ENCODE measurements around the gene IPMK. TPM values are rescaled to one million over a fixed set of nuclear protein-coding genes. Genes with fewer than 3 reads are reported as not detected.
"Not testable (repeated sequence)": the region's sequence is repeated elsewhere in the genome, so short reads cannot be mapped to it uniquely, and the experiment has no call there.

IPMK gene
- total and polyA plus RNA-seq, 3 experiments from 2014 or later, result 1.6 to 7.6 (median 7.0) TPM

DNA sequence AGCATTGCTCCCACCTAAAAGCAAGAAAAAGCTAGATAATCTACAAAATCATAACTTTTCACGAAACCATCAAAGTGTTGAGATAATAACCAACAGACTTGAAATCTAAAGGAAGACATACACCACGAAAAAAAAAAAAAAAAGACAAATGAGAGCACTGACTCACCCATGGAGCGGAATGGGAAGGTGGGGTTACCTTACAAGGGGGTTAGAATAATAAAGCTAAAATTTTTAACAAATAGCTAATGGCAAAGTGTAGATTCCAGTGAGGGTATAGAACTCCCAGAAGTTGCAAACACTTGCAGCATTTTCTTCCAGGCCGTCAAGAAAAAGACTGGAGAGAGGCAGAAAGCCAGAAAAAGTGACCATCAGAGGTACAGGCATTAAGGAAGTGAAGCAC is 27.2 kb downstream of the IPMK start:
- Histone ChIP-seq H3K27me3 (ENCODE audit: insufficient read depth, low read length, poor library complexity, severe bottlenecking) (no peaks in the 10 kb centered on the region), H3K36me3 (ENCODE audit: insufficient read depth, low read length) (no peaks in the 10 kb centered on the region), H3K4me1 (ENCODE audit: insufficient read depth, low read length) (peaks cover 4% of the 10 kb centered on the region), H3K4me3 (ENCODE audit: low read length) (no peak overlapping the region), H3K9me3 (ENCODE audit: low read length) (no peaks in the 10 kb centered on the region), H3K27ac (ENCODE audit: low read depth, low read length) (no peak overlapping the region)
- Mint-ChIP-seq H3K36me3 (peaks cover 16 to 26% (median 26%) of the 10 kb centered on the region in 3 donors), H3K9me3 (peaks cover 0 to 6% (median 4%) of the 10 kb centered on the region in 5 donors), H3K27ac (peak overlapping the region in 2 of 8 donors; percentile 36 to 72), H3K27me3 (no peaks in the 10 kb centered on the region), H3K4me1 (peaks cover 36 to 50% (median 48%) of the 10 kb centered on the region in 3 donors), H3K4me3 (no peak overlapping the region)
- POLR2A ChIA-PET, result no interaction called here
- CTCF ChIA-PET, result no interaction called here
- DNase-seq, result no peak

- ChIA-PET POLR2A (no interaction called here), CTCF (no interaction called here)
- no peaks in the 10 kb centered on the region for H3K36me3 ChIP-seq (ENCODE audit: insufficient read depth, low read length)
- Mint-ChIP-seq H3K36me3 (peaks cover 23 to 34% (median 34%) of the 10 kb centered on the region in 3 donors), H3K4me1 (peaks cover 33 to 48% (median 46%) of the 10 kb centered on the region in 3 donors), H3K27me3 (no peaks in the 10 kb centered on the region), H3K4me3 (no peak overlapping the region), H3K9me3 (peaks cover 0 to 5% (median 0%) of the 10 kb centered on the region in 5 donors), H3K27ac (peak overlapping the region in 2 of 8 donors; percentile 14 to 48)
- no peaks in the 10 kb centered on the region for H3K27me3 ChIP-seq (ENCODE audit: insufficient read depth, low read length, poor library complexity, severe bottlenecking)
- no peak overlapping the region for H3K27ac ChIP-seq (ENCODE audit: low read depth, low read length)
- H3K4me1 ChIP-seq (ENCODE audit: insufficient read depth, low read length), result peaks cover 4% of the 10 kb centered on the region
- DNase-seq, result no peak
- no peak overlapping the region for H3K4me3 ChIP-seq (ENCODE audit: low read length)
- H3K9me3 ChIP-seq (ENCODE audit: low read length), result no peaks in the 10 kb centered on the region
Observed at GRCh38 chr10:58239561-58240169, 28.0 kb downstream of the IPMK start.

DNA sequence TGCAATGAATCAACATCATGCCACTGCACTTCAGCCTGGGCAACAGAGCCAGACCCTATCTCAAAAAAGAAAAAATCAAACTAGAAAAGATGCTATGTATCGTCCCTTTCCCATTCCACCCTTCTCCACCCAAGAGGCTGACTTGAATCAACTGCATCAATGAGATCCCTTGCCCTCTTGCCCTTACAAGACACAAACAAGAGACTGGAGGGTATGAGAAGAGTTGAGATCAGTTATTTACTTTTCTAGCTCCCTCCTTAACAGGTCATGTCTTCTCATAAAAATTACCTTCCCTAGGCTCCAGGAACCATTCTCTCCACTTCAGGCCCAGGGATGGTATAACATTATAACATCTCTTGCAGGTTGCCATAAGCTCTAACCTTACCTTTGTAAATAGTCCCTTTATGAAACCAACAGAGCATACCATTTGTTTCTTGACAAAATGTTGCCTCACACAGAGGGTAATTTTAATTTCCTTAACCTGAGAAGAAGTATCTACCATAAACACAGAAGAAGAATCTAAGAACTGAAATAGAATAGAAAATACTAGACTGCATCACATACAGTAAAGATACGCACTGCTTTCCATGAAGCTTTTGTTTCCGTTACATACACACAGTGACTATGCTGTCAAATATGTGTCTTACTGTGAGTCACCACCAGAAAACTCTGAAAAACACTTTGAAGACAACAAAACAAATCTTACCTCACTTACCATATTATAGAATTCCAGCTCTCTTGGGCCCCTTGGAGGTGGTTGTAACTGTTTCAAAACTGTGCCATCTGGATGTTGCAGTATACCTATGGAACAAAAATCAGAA is 30.5 kb downstream of the IPMK start:
- Histone ChIP-seq H3K27ac (ENCODE audit: low read depth, low read length) (no peak overlapping the region), H3K4me3 (ENCODE audit: low read length) (no peak overlapping the region), H3K36me3 (ENCODE audit: insufficient read depth, low read length) (no peaks in the 10 kb centered on the region), H3K27me3 (ENCODE audit: insufficient read depth, low read length, poor library complexity, severe bottlenecking) (no peaks in the 10 kb centered on the region), H3K9me3 (ENCODE audit: low read length) (no peaks in the 10 kb centered on the region), H3K4me1 (ENCODE audit: insufficient read depth, low read length) (peaks cover 4% of the 10 kb centered on the region)
- Mint-ChIP-seq H3K27ac (peak overlapping the region in 1 of 8 donors; percentile 13), H3K9me3 (peaks cover 0 to 5% (median 0%) of the 10 kb centered on the region in 5 donors), H3K4me3 (no peak overlapping the region), H3K4me1 (peaks cover 31 to 47% (median 42%) of the 10 kb centered on the region in 3 donors), H3K27me3 (no peaks in the 10 kb centered on the region), H3K36me3 (peaks cover 31 to 54% (median 46%) of the 10 kb centered on the region in 3 donors)
- no peak for DNase-seq
- ChIA-PET POLR2A (no interaction called here), CTCF (no interaction called here)

- H3K27me3 ChIP-seq (ENCODE audit: insufficient read depth, low read length, poor library complexity, severe bottlenecking); POLR2A ChIA-PET; H3K4me3 ChIP-seq (ENCODE audit: low read length); H3K27ac ChIP-seq (ENCODE audit: low read depth, low read length); H3K27ac Mint-ChIP-seq; DNase-seq; H3K27me3 Mint-ChIP-seq; H3K9me3 Mint-ChIP-seq; H3K4me3 Mint-ChIP-seq; CTCF ChIA-PET; H3K9me3 ChIP-seq (ENCODE audit: low read length); H3K4me1 ChIP-seq (ENCODE audit: insufficient read depth, low read length); H3K36me3 ChIP-seq (ENCODE audit: insufficient read depth, low read length): not testable (repeated sequence)
- Mint-ChIP-seq H3K4me1 (peaks cover 0 to 12% (median 2%) of the 10 kb centered on the region in 3 donors), H3K36me3 (peaks cover 35 to 74% (median 48%) of the 10 kb centered on the region in 3 donors)
Observed at GRCh38 chr10:58229856-58230255, 37.8 kb downstream of the IPMK start.

DNA sequence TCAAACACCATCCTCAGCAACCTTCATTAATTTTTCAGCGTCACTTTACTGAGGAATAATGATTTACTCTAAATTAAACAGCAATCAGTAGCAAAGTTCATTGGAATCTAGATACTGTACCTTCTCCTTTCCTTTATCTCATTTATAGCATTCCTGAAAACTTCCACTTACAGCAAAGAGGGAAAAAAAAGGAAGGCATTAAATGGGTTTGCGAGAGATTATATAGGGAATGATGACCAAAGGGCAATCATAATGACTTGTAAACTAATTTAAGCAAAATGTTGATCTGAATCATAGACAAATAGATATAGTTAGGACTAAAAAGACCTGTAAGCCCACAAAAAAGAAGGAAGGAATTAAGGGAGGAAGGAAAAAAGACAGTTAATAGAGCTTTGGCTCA is 42.0 kb downstream of the IPMK start:
- no peak for DNase-seq
- Histone ChIP-seq H3K9me3 (ENCODE audit: low read length) (no peaks in the 10 kb centered on the region), H3K36me3 (ENCODE audit: insufficient read depth, low read length) (no peaks in the 10 kb centered on the region), H3K4me1 (ENCODE audit: insufficient read depth, low read length) (no peaks in the 10 kb centered on the region), H3K4me3 (ENCODE audit: low read length) (no peak overlapping the region), H3K27me3 (ENCODE audit: insufficient read depth, low read length, poor library complexity, severe bottlenecking) (no peaks in the 10 kb centered on the region), H3K27ac (ENCODE audit: low read depth, low read length) (no peak overlapping the region)
- H3K36me3 Mint-ChIP-seq, result peaks cover 18 to 45% (median 20%) of the 10 kb centered on the region in 3 donors
- H3K27ac Mint-ChIP-seq, result no peak overlapping the region
- POLR2A ChIA-PET, result no interaction called here
- no peak overlapping the region for H3K4me3 Mint-ChIP-seq
- H3K27me3 Mint-ChIP-seq, result no peaks in the 10 kb centered on the region
- CTCF ChIA-PET, result no interaction called here
- no peaks in the 10 kb centered on the region for H3K9me3 Mint-ChIP-seq
- no peaks in the 10 kb centered on the region for H3K4me1 Mint-ChIP-seq

DNA sequence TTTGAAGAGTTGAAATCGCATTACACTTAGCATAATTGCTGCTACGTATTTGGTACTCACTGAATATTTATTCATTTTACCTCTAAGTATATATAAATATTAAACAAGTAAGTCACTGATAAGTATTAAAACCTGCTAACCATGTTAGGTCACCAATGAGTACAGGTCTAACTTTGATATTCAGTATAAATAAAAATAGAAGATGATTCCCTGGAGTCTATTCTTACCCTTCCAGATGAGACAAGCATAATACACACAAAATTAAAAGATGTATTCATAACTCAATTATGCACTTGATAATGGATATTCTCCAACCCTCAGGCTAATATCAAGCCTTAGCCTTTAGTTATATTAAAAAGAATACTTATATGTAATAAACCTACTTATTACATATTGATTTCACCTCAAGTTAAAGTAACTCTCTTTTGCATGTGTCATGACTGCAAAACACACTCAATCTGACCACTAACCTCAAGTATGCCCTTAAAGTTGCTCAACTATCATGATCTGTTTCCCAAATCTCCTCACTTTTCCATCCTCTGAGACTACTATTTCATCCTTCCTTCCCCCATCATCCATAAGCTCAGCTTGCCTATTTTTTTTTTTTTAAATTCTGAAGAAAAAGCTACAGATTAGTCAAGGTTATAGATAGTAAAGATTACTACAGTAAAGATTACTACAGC is 46.8 kb downstream of the IPMK start:
- ChIA-PET CTCF (interaction anchor here (1.5 kb wide), 1 partner anchor 28 kb away, joined by 3 read pairs; no protein-coding TSS in a partner anchor), POLR2A (no interaction called here)
- Mint-ChIP-seq H3K36me3 (peaks cover 15 to 38% (median 15%) of the 10 kb centered on the region in 3 donors), H3K4me1 (no peaks in the 10 kb centered on the region), H3K27me3 (no peaks in the 10 kb centered on the region), H3K9me3 (no peaks in the 10 kb centered on the region), H3K27ac (no peak overlapping the region), H3K4me3 (no peak overlapping the region)
- DNase-seq, result no peak
- Histone ChIP-seq H3K27ac (ENCODE audit: low read depth, low read length) (no peak overlapping the region), H3K9me3 (ENCODE audit: low read length) (no peaks in the 10 kb centered on the region), H3K4me3 (ENCODE audit: low read length) (no peak overlapping the region), H3K36me3 (ENCODE audit: insufficient read depth, low read length) (no peaks in the 10 kb centered on the region), H3K27me3 (ENCODE audit: insufficient read depth, low read length, poor library complexity, severe bottlenecking) (no peaks in the 10 kb centered on the region), H3K4me1 (ENCODE audit: insufficient read depth, low read length) (no peaks in the 10 kb centered on the region)

DNA sequence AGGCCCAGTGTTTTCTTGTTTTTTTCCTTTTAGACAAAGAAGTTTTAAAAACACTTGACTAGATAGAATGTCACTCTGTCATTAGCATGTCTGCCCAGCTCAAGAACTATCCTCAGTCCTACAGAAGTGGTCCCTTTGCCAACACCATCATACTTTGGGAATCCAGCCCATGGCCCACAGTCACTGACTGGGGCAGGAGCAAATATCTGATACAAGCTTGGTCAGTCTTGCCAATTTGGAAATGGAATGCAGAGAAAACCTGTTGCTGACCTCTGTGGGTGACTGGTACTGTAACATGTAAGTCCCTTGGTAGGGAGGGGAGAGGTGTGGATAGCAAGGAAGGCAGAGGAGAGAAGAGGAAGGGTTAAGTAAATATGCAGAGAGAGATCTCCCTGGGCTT is 47.8 kb downstream of the IPMK start:
- Mint-ChIP-seq H3K9me3 (no peaks in the 10 kb centered on the region), H3K27ac (peak overlapping the region in 1 of 8 donors; percentile 15), H3K4me3 (no peak overlapping the region), H3K36me3 (peaks cover 8 to 35% (median 14%) of the 10 kb centered on the region in 3 donors), H3K4me1 (peaks cover 0 to 2% (median 0%) of the 10 kb centered on the region in 3 donors), H3K27me3 (no peaks in the 10 kb centered on the region)
- ChIA-PET CTCF (no interaction called here), POLR2A (no interaction called here)
- H3K4me3 ChIP-seq (ENCODE audit: low read length), result no peak overlapping the region
- no peaks in the 10 kb centered on the region for H3K9me3 ChIP-seq (ENCODE audit: low read length)
- no peaks in the 10 kb centered on the region for H3K27me3 ChIP-seq (ENCODE audit: insufficient read depth, low read length, poor library complexity, severe bottlenecking)
- H3K36me3 ChIP-seq (ENCODE audit: insufficient read depth, low read length), result no peaks in the 10 kb centered on the region
- H3K4me1 ChIP-seq (ENCODE audit: insufficient read depth, low read length), result no peaks in the 10 kb centered on the region
- DNase-seq, result no peak
- no peak overlapping the region for H3K27ac ChIP-seq (ENCODE audit: low read depth, low read length)

GRCh38 chr10:58217612-58218011 is 50.1 kb downstream of the IPMK start:
- H3K27ac ChIP-seq (ENCODE audit: low read depth, low read length), result no peak overlapping the region
- no peak overlapping the region for H3K4me3 ChIP-seq (ENCODE audit: low read length)
- H3K9me3 ChIP-seq (ENCODE audit: low read length), result no peaks in the 10 kb centered on the region
- no peaks in the 10 kb centered on the region for H3K27me3 ChIP-seq (ENCODE audit: insufficient read depth, low read length, poor library complexity, severe bottlenecking)
- Mint-ChIP-seq H3K36me3 (peaks cover 10 to 46% (median 15%) of the 10 kb centered on the region in 3 donors), H3K4me1 (peaks cover 4 to 6% (median 4%) of the 10 kb centered on the region in 3 donors), H3K27me3 (no peaks in the 10 kb centered on the region), H3K27ac (no peak overlapping the region), H3K9me3 (no peaks in the 10 kb centered on the region), H3K4me3 (no peak overlapping the region)
- POLR2A ChIA-PET, result no interaction called here
- no peaks in the 10 kb centered on the region for H3K36me3 ChIP-seq (ENCODE audit: insufficient read depth, low read length)
- no peaks in the 10 kb centered on the region for H3K4me1 ChIP-seq (ENCODE audit: insufficient read depth, low read length)
- CTCF ChIA-PET, result no interaction called here
- no peak for DNase-seq

Measured in CD8-positive, alpha-beta memory T cell (primary cell).